GM21423 (cell line): ENCODE results near the gene PTPN6.

Experiments
- ATAC-seq: cut with Tn5 transposase; IDR thresholded peaks from one replicate; pipeline ENCODE4 v1.9.1; 2021; ENCODE audit warnings: mild to moderate bottlenecking, moderate library complexity; ENCODE audit not compliant: unreplicated experiment

The PTPN6 gene

DNA sequence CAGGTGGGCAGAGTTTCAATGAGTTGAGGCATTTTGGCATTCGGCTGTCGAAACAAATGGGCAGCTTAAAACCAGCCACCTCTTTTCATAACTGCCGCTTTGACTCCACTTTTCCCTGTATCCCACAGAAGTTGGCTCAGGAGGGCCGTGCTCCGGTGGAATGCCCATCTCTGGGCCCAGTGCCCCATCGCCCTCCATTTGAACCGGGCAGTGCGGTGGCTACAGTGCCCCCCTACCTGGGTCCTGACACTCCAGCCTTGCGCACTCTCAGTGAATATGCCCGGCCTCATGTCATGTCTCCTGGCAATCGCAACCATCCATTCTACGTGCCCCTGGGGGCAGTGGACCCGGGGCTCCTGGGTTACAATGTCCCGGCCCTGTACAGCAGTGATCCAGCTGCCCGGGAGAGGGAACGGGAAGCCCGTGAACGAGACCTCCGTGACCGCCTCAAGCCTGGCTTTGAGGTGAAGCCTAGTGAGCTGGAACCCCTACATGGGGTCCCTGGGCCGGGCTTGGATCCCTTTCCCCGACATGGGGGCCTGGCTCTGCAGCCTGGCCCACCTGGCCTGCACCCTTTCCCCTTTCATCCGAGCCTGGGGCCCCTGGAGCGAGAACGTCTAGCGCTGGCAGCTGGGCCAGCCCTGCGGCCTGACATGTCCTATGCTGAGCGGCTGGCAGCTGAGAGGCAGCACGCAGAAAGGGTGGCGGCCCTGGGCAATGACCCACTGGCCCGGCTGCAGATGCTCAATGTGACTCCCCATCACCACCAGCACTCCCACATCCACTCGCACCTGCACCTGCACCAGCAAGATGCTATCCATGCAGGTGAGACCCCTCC lies 12.6 kb upstream of the PTPN6 start:
- no peak for ATAC-seq

GRCh38 chr12:6939191-6939540 lies 12.0 kb upstream of the PTPN6 start:
- ATAC-seq, result no peak

GRCh38 chr12:6941267-6941666 lies 9.9 kb upstream of the PTPN6 start:
- no peak for ATAC-seq

- no peak for ATAC-seq
Observed at GRCh38 chr12:6941782-6942181, 9.4 kb upstream of the PTPN6 start.

DNA sequence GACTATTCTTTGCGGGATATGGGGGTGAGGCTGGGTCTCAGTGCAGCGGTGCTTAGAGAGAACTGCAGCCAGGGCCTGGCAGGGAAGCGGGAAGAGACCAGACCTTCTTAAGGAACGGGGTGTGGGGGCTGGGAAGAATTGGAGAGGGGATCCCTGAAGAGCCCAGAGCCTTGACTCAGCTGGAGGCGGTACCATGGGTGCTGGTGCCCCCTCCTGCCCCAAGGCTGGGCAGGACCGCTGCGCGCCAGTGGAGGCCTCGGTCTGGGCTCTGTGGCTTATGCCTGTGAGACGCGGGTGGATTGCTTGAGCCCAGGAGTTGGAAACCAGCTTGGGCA lies 8.9 kb upstream of the PTPN6 start:
- ATAC-seq, result no peak

DNA sequence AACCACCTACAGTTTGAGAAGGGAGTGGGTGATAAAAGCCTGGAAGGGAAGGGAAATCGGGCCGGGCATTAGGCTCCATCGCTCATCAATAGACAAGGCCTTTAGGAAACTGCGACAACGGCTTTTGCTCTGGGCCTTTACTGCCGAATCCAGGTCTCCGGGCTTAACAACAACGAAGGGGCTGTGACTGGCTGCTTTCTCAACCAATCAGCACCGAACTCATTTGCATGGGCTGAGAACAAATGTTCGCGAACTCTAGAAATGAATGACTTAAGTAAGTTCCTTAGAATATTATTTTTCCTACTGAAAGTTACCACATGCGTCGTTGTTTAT lies 7.8 kb upstream of the PTPN6 start:
- peak; percentile 23 for ATAC-seq

GRCh38 chr12:6943722-6944380 lies 7.3 kb upstream of the PTPN6 start, which contains the start of the genes C12orf57 and RNU7-1:
Gene C12orf57, plus strand, starts transcription at chr12:6944022. Its CDS starts 100 bp downstream, at chr12:6944122.
Gene RNU7-1, plus strand, starts transcription at chr12:6943816.
- ATAC-seq, result peak; percentile 28

- peak; percentile 46 for ATAC-seq
Observed at GRCh38 chr12:6944381-6945186, 6.6 kb upstream of the PTPN6 start.

GRCh38 chr12:6945613-6946012 lies 5.5 kb upstream of the PTPN6 start:
- ATAC-seq, result no peak

DNA sequence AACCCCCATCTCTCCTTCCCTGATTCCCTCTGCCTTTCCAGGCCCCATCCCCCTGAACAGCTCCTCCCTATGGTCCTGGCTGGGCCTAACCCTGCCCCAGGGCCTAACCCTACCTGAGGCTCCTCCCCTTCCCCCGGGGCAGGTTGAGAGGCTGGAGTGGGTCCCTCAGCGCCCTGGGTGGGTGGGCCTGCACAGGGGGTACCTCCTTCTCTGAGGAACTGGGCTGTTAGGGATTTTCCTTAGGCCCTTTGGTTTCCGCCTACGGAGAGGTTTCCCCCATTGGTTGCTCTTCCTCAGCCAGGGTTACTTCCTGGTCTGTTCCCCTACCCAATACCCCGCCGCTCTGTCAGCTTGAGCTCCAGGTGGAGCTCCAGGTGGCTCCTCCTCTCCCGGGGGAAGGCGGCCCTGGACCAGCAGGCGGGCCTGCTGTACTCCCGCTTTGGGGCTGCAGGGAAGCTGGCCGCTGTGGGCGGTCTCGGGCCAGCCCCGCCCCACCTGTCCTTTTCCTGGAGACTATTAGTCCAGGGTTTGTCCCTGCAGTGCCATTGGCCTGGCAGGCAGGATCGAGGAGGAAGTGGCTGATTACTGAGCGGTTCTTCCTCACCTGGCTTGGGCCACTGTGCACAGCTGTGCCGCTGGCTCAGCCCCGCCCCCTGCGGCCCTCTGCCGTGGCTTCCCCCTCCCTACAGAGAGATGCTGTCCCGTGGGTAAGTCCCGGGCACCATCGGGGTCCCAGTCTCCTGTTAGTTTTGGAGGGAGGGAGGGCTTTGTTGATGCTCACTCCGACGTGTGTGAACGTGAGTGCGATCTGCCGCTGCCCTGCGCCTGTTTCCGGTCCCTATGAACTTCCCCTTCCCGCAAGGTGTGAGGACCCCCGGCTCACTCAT lies 4.9 kb upstream of the PTPN6 start:
- peak; percentile 25 for ATAC-seq

GRCh38 chr12:6946920-6947374 lies 4.2 kb upstream of the PTPN6 start:
- ATAC-seq, result no peak

DNA sequence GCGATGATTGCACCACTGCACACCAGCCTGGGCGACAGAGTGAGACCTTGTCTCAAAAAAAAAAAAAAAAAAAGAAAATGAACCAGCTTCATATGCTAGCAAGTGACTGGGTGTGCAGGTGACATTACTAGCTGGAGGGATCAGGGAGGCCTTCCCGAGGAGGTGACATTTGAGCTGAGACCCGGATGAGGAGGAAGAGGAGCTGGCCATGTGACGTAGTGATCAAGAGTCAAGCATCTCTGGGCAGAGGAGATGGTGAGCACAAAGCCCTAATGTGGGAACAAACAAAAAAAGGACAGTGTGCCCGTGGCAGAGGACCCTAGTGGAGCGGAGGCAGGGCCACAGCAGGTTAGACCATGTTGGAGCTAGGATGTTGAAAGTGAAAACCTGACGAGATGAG lies 3.5 kb upstream of the PTPN6 start:
- ATAC-seq, result no peak

DNA sequence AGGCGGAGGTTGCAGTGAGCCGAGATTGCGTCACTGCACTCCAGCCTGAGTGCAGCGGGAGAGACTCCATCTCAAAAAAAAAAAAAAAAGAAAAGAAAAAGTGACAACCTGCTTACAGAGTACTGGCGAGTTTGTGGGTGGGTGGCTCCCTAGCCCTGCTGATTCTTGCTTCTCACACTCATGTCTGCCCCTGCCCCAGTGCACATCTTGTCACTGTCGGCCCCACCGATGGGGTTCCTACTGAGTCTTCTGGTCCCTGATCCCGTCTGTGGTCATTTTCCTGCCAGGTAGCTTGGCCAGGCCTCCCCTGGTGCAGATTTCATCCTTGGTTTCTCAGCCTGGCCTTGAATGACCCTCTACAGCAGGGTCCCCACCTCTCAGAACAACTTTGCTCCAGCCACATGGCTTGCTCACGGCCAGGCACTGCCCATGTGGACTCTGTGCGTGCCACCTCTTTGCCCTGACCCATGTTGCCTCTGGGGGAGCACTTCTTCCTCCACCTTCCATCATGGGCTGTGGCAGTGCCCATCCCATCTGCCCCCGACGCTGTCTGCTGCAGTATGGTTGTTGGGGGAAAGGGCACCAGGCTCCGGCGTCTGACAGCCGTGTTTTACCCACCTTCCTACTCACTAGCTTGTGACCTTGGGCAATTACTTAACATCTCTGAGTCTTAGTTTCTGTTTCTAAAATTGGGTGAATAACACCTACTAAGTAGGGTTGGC lies 2.1 kb upstream of the PTPN6 start:
- no peak for ATAC-seq

- no peak for ATAC-seq
Observed at GRCh38 chr12:6950401-6950801, 755 bp upstream of the PTPN6 start.

DNA sequence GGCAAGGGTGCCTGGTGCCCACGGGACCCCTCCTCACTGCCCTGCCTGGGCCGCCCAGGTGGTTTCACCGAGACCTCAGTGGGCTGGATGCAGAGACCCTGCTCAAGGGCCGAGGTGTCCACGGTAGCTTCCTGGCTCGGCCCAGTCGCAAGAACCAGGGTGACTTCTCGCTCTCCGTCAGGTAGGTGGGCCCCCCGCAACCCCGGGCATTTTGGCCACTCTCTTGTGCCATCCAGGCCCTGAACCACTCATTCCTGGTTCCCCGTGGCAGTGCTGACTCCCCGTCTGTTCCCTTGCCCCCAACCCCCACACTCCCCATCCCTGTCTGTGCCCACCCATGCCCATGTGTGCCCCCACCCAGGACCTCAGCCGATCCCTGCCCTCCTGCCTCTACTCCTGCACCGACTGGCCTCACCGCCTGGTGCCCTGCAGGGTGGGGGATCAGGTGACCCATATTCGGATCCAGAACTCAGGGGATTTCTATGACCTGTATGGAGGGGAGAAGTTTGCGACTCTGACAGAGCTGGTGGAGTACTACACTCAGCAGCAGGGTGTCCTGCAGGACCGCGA lies 480 bp downstream of the PTPN6 start:
- no peak for ATAC-seq

DNA sequence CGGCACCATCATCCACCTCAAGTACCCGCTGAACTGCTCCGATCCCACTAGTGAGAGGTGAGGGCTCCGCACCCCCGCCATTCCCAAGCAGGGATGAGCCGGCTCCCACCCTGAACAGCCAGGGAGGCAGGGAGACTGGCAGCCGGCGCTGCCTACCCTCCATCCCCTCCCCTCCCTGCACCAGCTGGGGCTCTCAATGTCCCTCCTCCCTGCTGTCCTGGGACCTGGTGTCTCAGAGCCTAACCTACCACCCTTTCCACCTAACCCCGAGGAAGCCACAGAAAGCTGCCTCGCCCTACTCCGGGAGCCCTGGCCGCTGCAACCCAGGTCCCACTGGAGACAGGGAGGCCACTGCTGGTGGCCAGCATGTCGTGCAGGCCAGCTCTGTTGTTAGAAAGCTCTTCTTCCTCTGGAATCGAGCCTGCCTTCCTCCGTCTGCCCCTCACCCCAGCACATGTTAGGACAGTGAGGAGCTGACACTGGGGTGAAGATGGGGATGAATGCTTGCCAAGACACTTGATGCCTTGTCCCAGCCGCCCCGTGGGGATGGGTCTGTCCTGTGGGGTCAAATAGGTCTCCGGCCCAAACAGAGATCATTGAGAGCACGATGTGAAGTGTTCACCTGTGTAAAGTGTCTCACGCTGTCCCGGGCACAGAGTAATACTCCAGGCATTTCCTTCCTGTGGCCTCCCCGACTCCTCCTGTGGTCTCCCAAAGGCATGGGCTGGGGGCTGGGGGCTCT lies 1.1 kb downstream of the PTPN6 start:
- ATAC-seq, result no peak

- ATAC-seq, result no peak
Observed at GRCh38 chr12:6952863-6953441, 1.8 kb downstream of the PTPN6 start.

DNA sequence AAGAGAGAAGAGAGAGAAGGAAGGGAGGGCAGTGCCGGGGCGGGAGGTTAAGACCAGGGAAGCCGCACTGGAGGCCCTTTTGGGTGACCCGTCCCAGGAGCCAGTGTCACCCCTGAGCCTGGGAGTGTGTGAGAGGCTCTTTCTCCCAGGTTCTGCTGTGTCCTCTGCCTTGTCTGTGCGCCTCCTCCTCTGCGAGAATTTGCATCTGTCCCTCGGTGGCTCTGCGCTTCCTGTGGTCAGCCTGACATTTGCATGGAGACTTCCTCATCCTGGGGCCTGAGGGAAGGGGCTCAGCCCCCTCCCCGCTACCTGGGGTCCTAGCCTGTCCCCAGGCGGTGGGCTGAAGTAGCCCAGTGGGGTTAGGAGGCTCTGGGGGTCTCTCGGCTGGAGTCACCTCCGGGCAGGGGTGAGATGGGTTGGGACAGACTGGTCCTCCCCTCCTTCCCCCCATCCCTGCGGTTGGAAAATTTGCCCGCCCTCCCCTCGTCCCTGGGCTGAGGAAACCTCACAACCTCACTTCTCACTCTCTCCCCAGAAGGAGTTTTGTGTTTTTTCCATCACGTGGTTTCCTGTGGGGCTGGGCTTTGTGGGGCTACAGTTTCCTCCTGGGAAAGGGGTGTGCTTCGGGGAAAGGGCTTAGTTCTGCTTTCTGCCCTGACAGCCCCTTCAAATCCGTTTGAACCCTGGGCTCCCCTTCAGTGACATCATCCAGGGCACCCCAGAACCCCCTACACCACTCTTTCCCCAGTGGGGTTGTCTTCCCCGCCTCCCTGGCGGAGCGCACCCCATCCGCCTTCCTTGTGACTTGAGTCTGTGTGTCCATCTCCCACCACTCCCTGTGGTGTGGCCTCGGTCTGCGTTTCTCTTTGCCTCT lies 2.5 kb downstream of the PTPN6 start:
- peak; percentile 44 for ATAC-seq
